SK-N-MC (cell line): Measurements from ENCODE around the gene AKAP9.

Experiments used
- EZH2 ChIP-seq: fragments of 200-600 bp; sonication (generic); IDR thresholded peaks from one replicate; pipeline ENCODE4 v1.6.1; 2017; ENCODE audit warnings: antibody characterized with exemption
- POLR2AphosphoS5 ChIP-seq: IDR thresholded peaks from 2 replicates; pipeline ENCODE4 v1.6.1; 2012; ENCODE audit warnings: mild to moderate bottlenecking, low read depth, low read length, borderline replicate concordance

GRCh38 chr7:91898240-91898992 is 42.2 kb upstream of the AKAP9 start:
- TF ChIP-seq EZH2, result no peak
- no peak for TF ChIP-seq POLR2AphosphoS5
